Measurements from ENCODE around the gene CNGB1.
"Not testable (repeated sequence)": the region's sequence is repeated elsewhere in the genome, so short reads cannot be mapped to it uniquely, and the experiment has no call there.

Gene CNGB1

GRCh38 chr16:57944970-57945739, 25.8 kb downstream of the CNGB1 start:
- TF ChIP-seq, protein P1, sequence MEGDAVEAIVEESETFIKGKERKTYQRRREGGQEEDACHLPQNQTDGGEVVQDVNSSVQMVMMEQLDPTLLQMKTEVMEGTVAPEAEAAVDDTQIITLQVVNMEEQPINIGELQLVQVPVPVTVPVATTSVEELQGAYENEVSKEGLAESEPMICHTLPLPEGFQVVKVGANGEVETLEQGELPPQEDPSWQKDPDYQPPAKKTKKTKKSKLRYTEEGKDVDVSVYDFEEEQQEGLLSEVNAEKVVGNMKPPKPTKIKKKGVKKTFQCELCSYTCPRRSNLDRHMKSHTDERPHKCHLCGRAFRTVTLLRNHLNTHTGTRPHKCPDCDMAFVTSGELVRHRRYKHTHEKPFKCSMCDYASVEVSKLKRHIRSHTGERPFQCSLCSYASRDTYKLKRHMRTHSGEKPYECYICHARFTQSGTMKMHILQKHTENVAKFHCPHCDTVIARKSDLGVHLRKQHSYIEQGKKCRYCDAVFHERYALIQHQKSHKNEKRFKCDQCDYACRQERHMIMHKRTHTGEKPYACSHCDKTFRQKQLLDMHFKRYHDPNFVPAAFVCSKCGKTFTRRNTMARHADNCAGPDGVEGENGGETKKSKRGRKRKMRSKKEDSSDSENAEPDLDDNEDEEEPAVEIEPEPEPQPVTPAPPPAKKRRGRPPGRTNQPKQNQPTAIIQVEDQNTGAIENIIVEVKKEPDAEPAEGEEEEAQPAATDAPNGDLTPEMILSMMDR (conservative IDR thresholded peaks at IDR 0.05; ENCODE audit: low read length): no peak
- TF ChIP-seq EZH2phosphoT487 (IDR thresholded peaks at IDR 0.05; ENCODE audit: borderline replicate concordance): no peak
- Histone ChIP-seq H3F3A (ENCODE audit: low read depth) (no peaks in the 10 kb centered on the region), H3K4me2 (ENCODE audit: low read depth, low read length, poor library complexity, severe bottlenecking) (no peak overlapping the region), H3K36me3 (ENCODE audit: insufficient read depth, low read length) (no peaks in the 10 kb centered on the region), H4K20me1 (ENCODE audit: insufficient read depth, low read length, poor library complexity, severe bottlenecking) (no peaks in the 10 kb centered on the region), H3K9me2 (replicated peaks; ENCODE audit: low read depth, low read length) (no peaks in the 10 kb centered on the region), H3K79me2 (ENCODE audit: insufficient read depth, low read length) (no peaks in the 10 kb centered on the region), H3K4me3 (ENCODE audit: low read length, poor library complexity, severe bottlenecking) (no peak overlapping the region), H3K9ac (ENCODE audit: low read depth, low read length, poor library complexity, severe bottlenecking) (no peak overlapping the region), H3K4me1 (ENCODE audit: insufficient read depth, low read length, poor library complexity, severe bottlenecking) (no peaks in the 10 kb centered on the region), H3K9me3 (ENCODE audit: insufficient read depth, low read depth, low read length) (no peaks in the 10 kb centered on the region), H2AFZ (ENCODE audit: low read length) (no peak overlapping the region), H3K27me3 (ENCODE audit: insufficient read depth, low read length, poor library complexity, severe bottlenecking) (no peaks in the 10 kb centered on the region)

DNA sequence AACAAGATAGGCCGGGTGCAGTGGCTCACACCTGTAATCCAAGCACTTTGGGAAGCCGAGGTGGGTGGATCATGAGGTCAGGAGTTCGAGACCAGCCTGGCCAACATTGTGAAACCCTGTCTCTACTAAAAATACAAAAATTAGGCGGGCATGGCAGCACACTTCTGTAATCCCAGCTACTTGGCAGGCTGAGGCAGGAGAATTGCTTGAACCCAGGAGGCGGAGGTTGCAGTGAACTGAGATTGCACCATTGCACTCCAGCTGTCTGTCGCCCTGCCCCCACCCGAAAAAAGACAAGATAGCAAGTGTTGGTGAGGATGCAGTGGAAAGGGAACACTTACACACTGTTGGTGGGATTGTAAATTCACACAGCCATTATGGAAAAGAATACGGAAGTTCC, 27.5 kb downstream of the CNGB1 start:
- not testable (repeated sequence) for H3F3A ChIP-seq (ENCODE audit: low read depth); H3K4me2 ChIP-seq (ENCODE audit: low read depth, low read length, poor library complexity, severe bottlenecking); H3K36me3 ChIP-seq (ENCODE audit: insufficient read depth, low read length); H3K4me1 ChIP-seq (ENCODE audit: insufficient read depth, low read length, poor library complexity, severe bottlenecking); H3K27me3 ChIP-seq (ENCODE audit: insufficient read depth, low read length, poor library complexity, severe bottlenecking); H3K9me2 ChIP-seq (replicated peaks; ENCODE audit: low read depth, low read length); H2AFZ ChIP-seq (ENCODE audit: low read length); H3K9me3 ChIP-seq (ENCODE audit: insufficient read depth, low read depth, low read length); H3K79me2 ChIP-seq (ENCODE audit: insufficient read depth, low read length); H3K9ac ChIP-seq (ENCODE audit: low read depth, low read length, poor library complexity, severe bottlenecking); H4K20me1 ChIP-seq (ENCODE audit: insufficient read depth, low read length, poor library complexity, severe bottlenecking); H3K4me3 ChIP-seq (ENCODE audit: low read length, poor library complexity, severe bottlenecking)

GRCh38 chr16:57941901-57942300, 29.0 kb downstream of the CNGB1 start:
- H3K9me3 ChIP-seq (ENCODE audit: insufficient read depth, low read depth, low read length); H3K27me3 ChIP-seq (ENCODE audit: insufficient read depth, low read length, poor library complexity, severe bottlenecking); H3F3A ChIP-seq (ENCODE audit: low read depth); H3K4me2 ChIP-seq (ENCODE audit: low read depth, low read length, poor library complexity, severe bottlenecking); H3K4me3 ChIP-seq (ENCODE audit: low read length, poor library complexity, severe bottlenecking); H3K9me2 ChIP-seq (replicated peaks; ENCODE audit: low read depth, low read length); H3K79me2 ChIP-seq (ENCODE audit: insufficient read depth, low read length); H3K9ac ChIP-seq (ENCODE audit: low read depth, low read length, poor library complexity, severe bottlenecking); H3K36me3 ChIP-seq (ENCODE audit: insufficient read depth, low read length); H3K4me1 ChIP-seq (ENCODE audit: insufficient read depth, low read length, poor library complexity, severe bottlenecking); H4K20me1 ChIP-seq (ENCODE audit: insufficient read depth, low read length, poor library complexity, severe bottlenecking); H2AFZ ChIP-seq (ENCODE audit: low read length): not testable (repeated sequence)

- TF ChIP-seq EZH2phosphoT487 (IDR thresholded peaks at IDR 0.05; ENCODE audit: borderline replicate concordance): no peak
- TF ChIP-seq, protein P1 (conservative IDR thresholded peaks at IDR 0.05; ENCODE audit: low read length): no peak
- Histone ChIP-seq H3K79me2 (ENCODE audit: insufficient read depth, low read length) (no peaks in the 10 kb centered on the region), H4K20me1 (ENCODE audit: insufficient read depth, low read length, poor library complexity, severe bottlenecking) (no peaks in the 10 kb centered on the region), H3K4me3 (ENCODE audit: low read length, poor library complexity, severe bottlenecking) (no peak overlapping the region), H3K4me2 (ENCODE audit: low read depth, low read length, poor library complexity, severe bottlenecking) (no peak overlapping the region), H3K9me3 (ENCODE audit: insufficient read depth, low read depth, low read length) (no peaks in the 10 kb centered on the region), H3K4me1 (ENCODE audit: insufficient read depth, low read length, poor library complexity, severe bottlenecking) (no peaks in the 10 kb centered on the region), H3K9me2 (replicated peaks; ENCODE audit: low read depth, low read length) (no peaks in the 10 kb centered on the region), H3K27me3 (ENCODE audit: insufficient read depth, low read length, poor library complexity, severe bottlenecking) (no peaks in the 10 kb centered on the region), H3K9ac (ENCODE audit: low read depth, low read length, poor library complexity, severe bottlenecking) (no peak overlapping the region), H3K36me3 (ENCODE audit: insufficient read depth, low read length) (no peaks in the 10 kb centered on the region), H2AFZ (ENCODE audit: low read length) (no peak overlapping the region), H3F3A (ENCODE audit: low read depth) (no peaks in the 10 kb centered on the region)
Observed at GRCh38 chr16:57941016-57941664, 29.8 kb downstream of the CNGB1 start.

Measured in Loucy (cell line).